GM18502 (cell line): ENCODE data around the gene INPP5B.
A peak's percentile ranks its signal among the peaks of the same experiment; 100 is the strongest.
"Not testable (repeated sequence)": the region's sequence is repeated elsewhere in the genome, so short reads cannot be mapped to it uniquely, and the experiment has no call there.

Experiments
- ATAC-seq: cut with Tn5 transposase; IDR thresholded peaks from one replicate; pipeline ENCODE4 v1.9.1; 2021; ENCODE audit warnings: mild to moderate bottlenecking; ENCODE audit not compliant: unreplicated experiment, poor library complexity

The INPP5B gene

GRCh38 chr1:37948841-37949240, 2.0 kb upstream of the INPP5B start:
- ATAC-seq: no peak

- no peak for ATAC-seq
Observed at GRCh38 chr1:37948166-37948565, 1.3 kb upstream of the INPP5B start.

- ATAC-seq: no peak
Observed at GRCh38 chr1:37947364-37947763, 511 bp upstream of the INPP5B start.

GRCh38 chr1:37945743-37946702, 830 bp downstream of the INPP5B start:
- ATAC-seq: no peak

GRCh38 chr1:37945251-37945650, 1.6 kb downstream of the INPP5B start:
- ATAC-seq: no peak

- ATAC-seq: no peak
Observed at GRCh38 chr1:37944816-37945215, 2.0 kb downstream of the INPP5B start.

- no peak for ATAC-seq
Observed at GRCh38 chr1:37944086-37944763, 2.6 kb downstream of the INPP5B start.

- no peak for ATAC-seq
Observed at GRCh38 chr1:37940299-37940947, 6.4 kb downstream of the INPP5B start.

- not testable (repeated sequence) for ATAC-seq
Observed at GRCh38 chr1:37936760-37937159, 10.1 kb downstream of the INPP5B start.

- ATAC-seq: no peak
Observed at GRCh38 chr1:37932759-37933158, 14.1 kb downstream of the INPP5B start.

- ATAC-seq: peak; percentile 90
Observed at GRCh38 chr1:37931361-37932158, 15.3 kb downstream of the INPP5B start.

GRCh38 chr1:37931102-37931360, 15.8 kb downstream of the INPP5B start:
- ATAC-seq: no peak

GRCh38 chr1:37930246-37931101, 16.4 kb downstream of the INPP5B start:
- no peak for ATAC-seq

GRCh38 chr1:37926038-37926924, 20.6 kb downstream of the INPP5B start:
- no peak for ATAC-seq

- no peak for ATAC-seq
Observed at GRCh38 chr1:37925316-37925715, 21.5 kb downstream of the INPP5B start.

GRCh38 chr1:37923551-37923889, 23.3 kb downstream of the INPP5B start:
- no peak for ATAC-seq

- peak; percentile 66 for ATAC-seq
Observed at GRCh38 chr1:37922767-37923550, 23.9 kb downstream of the INPP5B start.

- ATAC-seq: no peak
Observed at GRCh38 chr1:37919277-37919676, 27.6 kb downstream of the INPP5B start.
